ENCODE results near the gene CORT. TPM values are rescaled to one million over a fixed set of nuclear protein-coding genes. Genes with fewer than 3 reads are reported as not detected.

CORT gene
- total and polyA plus RNA-seq, 3 experiments from 2014 or later: 0.71 TPM; not detected in 2

DNA sequence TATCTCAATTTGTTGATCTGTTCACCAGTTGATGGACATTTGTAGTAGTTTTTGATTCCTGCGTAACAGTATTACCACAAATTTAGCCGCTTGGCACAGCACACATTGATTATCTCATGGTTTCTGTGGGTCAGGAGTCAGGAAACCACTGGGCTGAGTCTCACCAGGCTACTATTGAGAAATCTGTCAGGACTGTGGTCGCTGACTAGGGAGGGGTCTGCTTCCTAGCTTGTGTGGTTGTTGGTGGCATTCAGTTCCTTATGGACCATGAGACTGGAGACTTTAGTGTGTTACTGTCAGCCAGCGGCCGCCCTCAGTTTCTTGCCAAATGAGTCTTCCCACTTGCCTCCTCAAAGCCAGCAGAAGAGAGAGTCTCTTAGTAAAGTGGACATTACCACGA lies 34.7 kb downstream of the CORT start:
- Mint-ChIP-seq H3K27ac (no peak overlapping the region), H3K4me1 (peaks cover 13 to 25% (median 16%) of the 10 kb centered on the region in 3 donors), H3K4me3 (no peak overlapping the region), H3K27me3 (no peaks in the 10 kb centered on the region), H3K9me3 (no peaks in the 10 kb centered on the region), H3K36me3 (peaks cover 0 to 22% (median 10%) of the 10 kb centered on the region in 3 donors)
- no peak for DNase-seq
- CTCF ChIA-PET: interaction anchor here (2.2 kb wide), 1 partner anchor 10 kb away, joined by 14 read pairs; no protein-coding TSS in a partner anchor
- Histone ChIP-seq H3K4me3 (ENCODE audit: low read length) (no peak overlapping the region), H3K36me3 (ENCODE audit: insufficient read depth, low read length) (no peaks in the 10 kb centered on the region), H3K9me3 (ENCODE audit: low read length) (no peaks in the 10 kb centered on the region), H3K4me1 (ENCODE audit: insufficient read depth, low read length) (no peaks in the 10 kb centered on the region), H3K27ac (ENCODE audit: low read depth, low read length) (no peak overlapping the region), H3K27me3 (ENCODE audit: insufficient read depth, low read length, poor library complexity, severe bottlenecking) (no peaks in the 10 kb centered on the region)
- POLR2A ChIA-PET: no interaction called here

DNA sequence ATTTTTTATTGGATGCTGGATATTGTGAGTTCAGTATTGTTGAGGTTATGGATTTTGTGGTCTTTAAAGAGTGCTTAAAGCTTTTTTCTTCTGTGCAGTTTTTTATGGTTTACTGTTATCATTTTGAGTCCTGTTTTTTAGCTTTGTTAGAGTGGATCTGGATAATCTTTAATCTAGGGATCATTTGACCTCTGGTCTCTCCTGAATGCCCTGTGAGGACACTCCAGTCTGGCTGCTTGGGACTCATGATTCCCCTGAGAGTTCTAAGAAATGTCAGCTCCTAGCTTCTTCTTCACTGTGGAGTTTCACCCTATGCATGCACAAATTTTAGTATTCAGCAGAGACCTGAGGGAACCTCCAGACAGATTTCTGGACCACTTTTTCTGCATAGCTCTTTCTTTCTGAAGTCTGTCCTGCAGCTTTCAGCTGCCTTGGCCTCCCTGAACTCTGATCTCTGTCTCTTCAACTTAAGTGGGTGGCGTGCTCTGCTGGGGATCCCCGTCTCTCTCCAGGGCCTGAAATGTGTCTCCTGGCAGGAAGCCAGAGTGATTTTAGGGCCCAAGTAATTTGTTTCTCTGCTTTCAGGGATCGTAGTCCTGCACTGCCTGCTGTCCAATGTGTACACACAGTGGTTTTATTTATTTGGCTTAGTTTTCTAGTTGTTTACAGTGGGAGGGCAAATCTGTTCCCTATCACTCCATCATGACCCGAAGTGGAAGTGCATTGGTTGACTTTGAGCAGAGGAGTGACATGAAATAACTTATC lies 39.6 kb downstream of the CORT start:
- ChIA-PET POLR2A (interaction anchor here (1.0 kb wide), 1 partner anchor 14 kb away, joined by 3 read pairs; the partner anchor contains the start of gene PEX14), CTCF (interaction anchor here (0.9 kb wide), 1 partner anchor 279 kb away, joined by 3 read pairs; the partner anchor contains the start of gene KIF1B)
- H3K36me3 ChIP-seq (ENCODE audit: insufficient read depth, low read length): no peaks in the 10 kb centered on the region
- H3K27ac ChIP-seq (ENCODE audit: low read depth, low read length): no peak overlapping the region
- H3K27ac Mint-ChIP-seq: peak overlapping the region in 1 of 8 donors; percentile 29
- no peaks in the 10 kb centered on the region for H3K9me3 ChIP-seq (ENCODE audit: low read length)
- H3K27me3 ChIP-seq (ENCODE audit: insufficient read depth, low read length, poor library complexity, severe bottlenecking): no peaks in the 10 kb centered on the region
- no peaks in the 10 kb centered on the region for H3K27me3 Mint-ChIP-seq
- H3K4me1 ChIP-seq (ENCODE audit: insufficient read depth, low read length): no peaks in the 10 kb centered on the region
- H3K4me3 ChIP-seq (ENCODE audit: low read length): no peak overlapping the region
- H3K4me1 Mint-ChIP-seq: peaks cover 5 to 20% (median 15%) of the 10 kb centered on the region in 3 donors
- no peak overlapping the region for H3K4me3 Mint-ChIP-seq
- no peaks in the 10 kb centered on the region for H3K9me3 Mint-ChIP-seq
- no peak for DNase-seq
- peaks cover 0 to 22% (median 12%) of the 10 kb centered on the region in 3 donors for H3K36me3 Mint-ChIP-seq

DNA sequence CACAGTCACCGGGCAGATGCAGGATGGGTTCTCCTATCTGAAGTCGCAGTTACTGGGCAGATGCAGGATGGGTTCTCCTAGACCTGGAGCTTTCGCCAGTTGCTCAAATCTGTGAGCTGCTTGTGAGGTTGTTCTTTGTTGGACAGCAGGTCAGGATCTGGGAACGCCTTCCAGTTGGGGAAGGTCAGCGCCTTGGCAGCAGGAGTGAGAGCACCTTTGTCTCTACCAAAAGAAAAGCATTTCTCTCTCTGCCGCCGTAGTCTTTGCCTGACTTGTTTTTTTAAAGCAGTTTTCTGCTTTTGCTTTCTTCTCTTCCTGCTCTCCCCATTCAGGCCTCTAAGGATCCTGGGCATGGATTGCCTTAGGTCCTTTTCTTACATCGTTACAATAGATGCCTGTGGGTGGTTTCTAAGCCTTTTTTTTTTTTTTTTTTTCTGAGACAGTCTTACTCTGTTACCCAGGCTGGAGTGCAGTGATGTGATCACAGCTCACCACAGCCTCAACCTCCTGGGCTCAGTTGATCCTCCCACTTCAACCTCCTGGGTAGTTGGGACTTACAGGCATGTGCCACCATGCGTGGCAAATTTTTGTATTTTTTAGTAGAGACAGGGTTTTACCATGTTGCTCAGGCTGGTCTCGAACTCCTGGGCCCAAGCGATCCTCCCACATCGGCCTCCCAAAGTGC lies 40.6 kb downstream of the CORT start:
- no peaks in the 10 kb centered on the region for H3K27me3 ChIP-seq (ENCODE audit: insufficient read depth, low read length, poor library complexity, severe bottlenecking)
- ChIA-PET CTCF (interaction anchor here (0.9 to 6.0 kb wide), 3 partner anchors 18 to 280 kb away, joined by 3 to 78 read pairs (median 6); partner anchors contain the start of genes CENPS and KIF1B), POLR2A (no interaction called here)
- Mint-ChIP-seq H3K27me3 (no peaks in the 10 kb centered on the region), H3K4me1 (peaks cover 9 to 23% (median 18%) of the 10 kb centered on the region in 3 donors), H3K4me3 (no peak overlapping the region), H3K9me3 (no peaks in the 10 kb centered on the region), H3K36me3 (peaks cover 0 to 20% (median 8%) of the 10 kb centered on the region in 3 donors), H3K27ac (no peak overlapping the region)
- H3K27ac ChIP-seq (ENCODE audit: low read depth, low read length): no peak overlapping the region
- H3K9me3 ChIP-seq (ENCODE audit: low read length): no peaks in the 10 kb centered on the region
- DNase-seq: no peak
- no peaks in the 10 kb centered on the region for H3K36me3 ChIP-seq (ENCODE audit: insufficient read depth, low read length)
- no peak overlapping the region for H3K4me3 ChIP-seq (ENCODE audit: low read length)
- H3K4me1 ChIP-seq (ENCODE audit: insufficient read depth, low read length): peaks cover 7% of the 10 kb centered on the region

DNA sequence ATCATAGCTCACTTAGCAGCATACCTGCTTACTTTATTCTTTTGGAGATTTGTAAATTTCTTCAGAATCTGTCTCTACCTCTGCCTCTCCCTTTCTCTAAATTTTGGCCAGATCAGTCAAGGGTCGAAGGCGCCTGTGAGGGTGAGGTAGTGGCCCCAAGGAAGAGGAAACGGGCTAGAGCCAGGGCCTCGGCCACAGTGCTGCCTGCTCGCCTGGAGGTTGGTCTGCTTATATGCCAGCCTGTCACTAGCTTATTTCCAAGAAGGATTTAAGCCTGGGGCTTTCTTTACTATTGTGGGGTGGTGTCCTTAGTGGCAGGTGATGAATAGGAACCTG lies 44.6 kb downstream of the CORT start:
- Mint-ChIP-seq H3K27ac (peak overlapping the region in 5 of 8 donors; percentile 91 to 97 (median 96)), H3K27me3 (no peaks in the 10 kb centered on the region), H3K4me1 (peaks cover 45 to 55% (median 48%) of the 10 kb centered on the region in 3 donors), H3K9me3 (no peaks in the 10 kb centered on the region), H3K4me3 (peak overlapping the region in 5 of 7 donors; percentile 85 to 88 (median 87)), H3K36me3 (peaks cover 0 to 14% (median 4%) of the 10 kb centered on the region in 3 donors)
- no peaks in the 10 kb centered on the region for H3K9me3 ChIP-seq (ENCODE audit: low read length)
- no peaks in the 10 kb centered on the region for H3K36me3 ChIP-seq (ENCODE audit: insufficient read depth, low read length)
- ChIA-PET POLR2A (interaction anchor here (0.8 kb wide), 1 partner anchor 14 kb away, joined by 3 read pairs; no protein-coding TSS in a partner anchor), CTCF (interaction anchor here (0.7 to 6.0 kb wide), 37 partner anchors 9 to 498 kb away, joined by 3 to 78 read pairs (median 4); partner anchors contain the start of genes CENPS and PEX14)
- H3K27me3 ChIP-seq (ENCODE audit: insufficient read depth, low read length, poor library complexity, severe bottlenecking): no peaks in the 10 kb centered on the region
- no peak overlapping the region for H3K27ac ChIP-seq (ENCODE audit: low read depth, low read length)
- H3K4me1 ChIP-seq (ENCODE audit: insufficient read depth, low read length): peaks cover 18% of the 10 kb centered on the region
- no peak for DNase-seq
- H3K4me3 ChIP-seq (ENCODE audit: low read length): no peak overlapping the region

DNA sequence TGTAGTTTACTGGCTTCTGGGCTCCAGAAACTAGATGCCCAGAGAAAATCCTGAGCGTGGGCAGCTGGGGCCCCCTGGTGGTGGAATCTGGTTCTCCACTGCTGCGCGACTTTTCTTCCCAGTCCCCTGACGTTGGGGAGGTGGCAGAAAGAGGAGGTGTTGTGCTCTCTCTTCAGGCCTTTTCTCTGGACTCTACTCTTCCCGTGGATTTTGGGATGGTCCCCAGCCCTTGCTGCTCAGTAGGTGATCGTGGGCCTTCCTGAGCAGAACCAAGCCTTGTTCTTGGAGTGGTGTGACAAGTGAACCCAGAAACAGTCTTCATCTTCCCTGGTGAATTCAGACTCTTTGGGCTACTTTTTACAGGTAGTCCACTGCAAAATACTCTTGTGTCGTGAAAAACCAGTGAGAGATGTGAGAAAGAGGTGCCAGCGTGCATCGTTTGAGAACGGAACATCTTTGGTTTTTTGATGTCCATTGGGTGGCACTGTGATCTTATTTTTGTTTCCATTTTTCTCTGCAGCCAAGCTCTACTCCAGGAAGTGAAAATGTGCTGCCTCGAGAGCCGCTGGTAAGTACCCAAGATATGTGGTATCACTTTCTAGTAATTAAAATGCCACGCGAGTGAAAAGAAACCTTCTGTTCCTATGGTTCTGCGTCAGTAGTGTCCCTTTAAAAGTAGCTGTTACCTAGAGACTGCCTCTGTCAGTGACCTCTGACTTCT lies 45.1 kb downstream of the CORT start:
- H3K9me3 Mint-ChIP-seq: no peaks in the 10 kb centered on the region
- H3K27me3 Mint-ChIP-seq: no peaks in the 10 kb centered on the region
- Histone ChIP-seq H3K27me3 (ENCODE audit: insufficient read depth, low read length, poor library complexity, severe bottlenecking) (no peaks in the 10 kb centered on the region), H3K9me3 (ENCODE audit: low read length) (no peaks in the 10 kb centered on the region), H3K4me1 (ENCODE audit: insufficient read depth, low read length) (peaks cover 18% of the 10 kb centered on the region), H3K36me3 (ENCODE audit: insufficient read depth, low read length) (no peaks in the 10 kb centered on the region), H3K4me3 (ENCODE audit: low read length) (peak overlapping the region; percentile 95), H3K27ac (ENCODE audit: low read depth, low read length) (peak overlapping the region; percentile 64)
- peak overlapping the region; percentile 91 to 97 (median 96) for H3K27ac Mint-ChIP-seq
- peaks cover 45 to 58% (median 50%) of the 10 kb centered on the region in 3 donors for H3K4me1 Mint-ChIP-seq
- H3K4me3 Mint-ChIP-seq: peak overlapping the region; percentile 85 to 90 (median 87)
- POLR2A ChIA-PET: interaction anchor here (0.8 to 1.0 kb wide), 2 partner anchors 12 to 14 kb away, joined by 3 to 6 read pairs; no protein-coding TSS in a partner anchor
- CTCF ChIA-PET: interaction anchor here (0.7 to 6.0 kb wide), 42 partner anchors 9 to 909 kb away, joined by 3 to 78 read pairs (median 4); partner anchors contain the start of genes CENPS and PEX14
- DNase-seq: peak; percentile 67 to 81 (median 71)
- peaks cover 0 to 12% (median 1%) of the 10 kb centered on the region in 3 donors for H3K36me3 Mint-ChIP-seq

DNA sequence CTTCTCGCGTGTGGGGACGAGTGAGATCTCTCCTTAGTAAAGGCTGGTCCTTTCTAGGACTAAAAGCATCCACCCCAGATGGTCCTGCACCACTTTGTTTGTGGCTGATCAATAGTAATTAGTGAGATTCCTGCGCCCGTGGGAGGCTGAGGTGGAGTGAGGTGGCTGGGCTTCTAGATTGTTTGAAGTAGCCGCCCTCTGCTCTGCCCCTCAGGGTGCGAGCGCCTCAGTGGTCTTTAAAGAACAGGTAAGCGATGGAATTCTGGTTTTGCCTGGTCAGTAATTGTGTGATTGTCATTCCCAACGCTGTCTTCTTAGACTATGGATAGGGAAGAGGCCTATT lies 45.6 kb downstream of the CORT start:
- peaks cover 45 to 58% (median 50%) of the 10 kb centered on the region in 3 donors for H3K4me1 Mint-ChIP-seq
- Histone ChIP-seq H3K9me3 (ENCODE audit: low read length) (no peaks in the 10 kb centered on the region), H3K36me3 (ENCODE audit: insufficient read depth, low read length) (no peaks in the 10 kb centered on the region), H3K4me3 (ENCODE audit: low read length) (peak overlapping the region; percentile 95), H3K4me1 (ENCODE audit: insufficient read depth, low read length) (peaks cover 18% of the 10 kb centered on the region), H3K27ac (ENCODE audit: low read depth, low read length) (peak overlapping the region; percentile 29), H3K27me3 (ENCODE audit: insufficient read depth, low read length, poor library complexity, severe bottlenecking) (no peaks in the 10 kb centered on the region)
- H3K9me3 Mint-ChIP-seq: no peaks in the 10 kb centered on the region
- H3K36me3 Mint-ChIP-seq: peaks cover 0 to 8% (median 0%) of the 10 kb centered on the region in 3 donors
- POLR2A ChIA-PET: interaction anchor here (0.8 to 1.0 kb wide), 2 partner anchors 12 to 13 kb away, joined by 3 to 6 read pairs; no protein-coding TSS in a partner anchor
- H3K27ac Mint-ChIP-seq: peak overlapping the region; percentile 91 to 97 (median 96)
- H3K4me3 Mint-ChIP-seq: peak overlapping the region; percentile 85 to 90 (median 87)
- CTCF ChIA-PET: interaction anchor here (0.7 to 6.0 kb wide), 33 partner anchors 8 to 909 kb away, joined by 3 to 78 read pairs (median 4); partner anchors contain the start of genes CENPS and PEX14
- DNase-seq: no peak
- H3K27me3 Mint-ChIP-seq: no peaks in the 10 kb centered on the region

DNA sequence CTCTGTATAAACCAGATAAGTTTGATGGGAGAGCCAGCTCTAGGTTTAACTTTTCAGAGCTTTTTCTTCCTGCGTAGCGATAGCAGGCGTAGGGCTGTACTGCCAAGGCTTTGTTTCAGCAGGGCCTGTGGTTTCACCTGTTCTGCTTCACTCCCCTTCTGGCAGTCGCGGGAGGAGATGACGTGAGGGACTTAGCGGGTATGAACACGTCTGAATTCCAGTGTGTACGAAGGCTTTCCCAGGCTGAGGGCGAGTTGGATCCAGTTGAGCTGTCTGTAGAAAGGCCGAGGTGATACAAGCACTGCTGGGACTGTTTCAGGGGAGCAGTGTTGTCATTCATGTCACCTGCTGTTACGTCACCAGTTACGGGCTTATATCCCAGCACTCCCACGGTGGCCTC lies 46.1 kb downstream of the CORT start:
- no peaks in the 10 kb centered on the region for H3K9me3 ChIP-seq (ENCODE audit: low read length)
- peaks cover 0 to 7% (median 0%) of the 10 kb centered on the region in 3 donors for H3K36me3 Mint-ChIP-seq
- H3K4me1 ChIP-seq (ENCODE audit: insufficient read depth, low read length): peaks cover 18% of the 10 kb centered on the region
- H3K27me3 ChIP-seq (ENCODE audit: insufficient read depth, low read length, poor library complexity, severe bottlenecking): no peaks in the 10 kb centered on the region
- H3K27ac Mint-ChIP-seq: peak overlapping the region; percentile 91 to 97 (median 96)
- H3K4me3 Mint-ChIP-seq: peak overlapping the region; percentile 85 to 90 (median 87)
- H3K36me3 ChIP-seq (ENCODE audit: insufficient read depth, low read length): no peaks in the 10 kb centered on the region
- peak overlapping the region; percentile 95 for H3K4me3 ChIP-seq (ENCODE audit: low read length)
- H3K27ac ChIP-seq (ENCODE audit: low read depth, low read length): peak overlapping the region; percentile 29
- POLR2A ChIA-PET: interaction anchor here (1.0 kb wide), 1 partner anchor 14 kb away, joined by 4 read pairs; no protein-coding TSS in a partner anchor
- H3K4me1 Mint-ChIP-seq: peaks cover 45 to 58% (median 50%) of the 10 kb centered on the region in 3 donors
- no peaks in the 10 kb centered on the region for H3K27me3 Mint-ChIP-seq
- CTCF ChIA-PET: interaction anchor here (1.2 to 6.0 kb wide), 6 partner anchors 12 to 415 kb away, joined by 3 to 78 read pairs (median 15); no protein-coding TSS in a partner anchor
- DNase-seq: peak in 4 of 5 donors; percentile 9 to 68 (median 42)
- no peaks in the 10 kb centered on the region for H3K9me3 Mint-ChIP-seq

All from CD8-positive, alpha-beta memory T cell (primary cell).